HK-2 (cell line): ENCODE measurements around the gene ZMIZ1.
"Not testable (repeated sequence)": the region's sequence is repeated elsewhere in the genome, so short reads cannot be mapped to it uniquely, and the experiment has no call there.

Experiments
- DNase-seq: peaks from one replicate; pipeline ENCODE4 v3.0.0-alpha.2; 2018; ENCODE audit not compliant: unreplicated experiment

The ZMIZ1 gene

DNA sequence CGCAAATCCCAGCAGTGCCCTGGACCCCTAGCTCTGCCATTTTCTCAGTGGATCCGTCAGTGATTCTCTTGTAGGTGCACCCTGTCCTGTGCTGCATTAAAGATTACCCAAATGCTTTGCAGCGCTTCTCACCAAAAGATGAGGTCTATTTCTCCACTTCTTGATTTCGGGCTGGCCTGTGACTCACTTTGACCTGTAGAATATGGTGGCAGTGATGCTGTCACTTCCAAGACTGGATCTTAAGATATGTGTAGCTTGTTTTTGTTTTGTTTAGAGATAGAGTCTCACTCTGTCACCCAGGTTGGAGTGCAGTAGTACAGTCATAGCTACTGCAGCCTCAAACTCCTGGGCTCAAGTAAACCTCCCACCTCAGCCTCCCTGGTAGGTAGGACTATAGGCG is 37.0 kb upstream of the ZMIZ1 start:
- no peak for DNase-seq

GRCh38 chr10:79034271-79034876 is 34.4 kb upstream of the ZMIZ1 start:
- DNase-seq, result no peak

GRCh38 chr10:79036416-79036815 is 32.4 kb upstream of the ZMIZ1 start:
- not testable (repeated sequence) for DNase-seq

- DNase-seq, result no peak
Observed at GRCh38 chr10:79038104-79038840, 30.5 kb upstream of the ZMIZ1 start.

- DNase-seq, result no peak
Observed at GRCh38 chr10:79038841-79039201, 29.9 kb upstream of the ZMIZ1 start.

- no peak for DNase-seq
Observed at GRCh38 chr10:79042639-79043411, 25.9 kb upstream of the ZMIZ1 start.

- DNase-seq, result no peak
Observed at GRCh38 chr10:79044036-79044632, 24.6 kb upstream of the ZMIZ1 start.

- DNase-seq, result no peak
Observed at GRCh38 chr10:79044846-79045245, 23.9 kb upstream of the ZMIZ1 start.

- no peak for DNase-seq
Observed at GRCh38 chr10:79045566-79046175, 23.1 kb upstream of the ZMIZ1 start.

DNA sequence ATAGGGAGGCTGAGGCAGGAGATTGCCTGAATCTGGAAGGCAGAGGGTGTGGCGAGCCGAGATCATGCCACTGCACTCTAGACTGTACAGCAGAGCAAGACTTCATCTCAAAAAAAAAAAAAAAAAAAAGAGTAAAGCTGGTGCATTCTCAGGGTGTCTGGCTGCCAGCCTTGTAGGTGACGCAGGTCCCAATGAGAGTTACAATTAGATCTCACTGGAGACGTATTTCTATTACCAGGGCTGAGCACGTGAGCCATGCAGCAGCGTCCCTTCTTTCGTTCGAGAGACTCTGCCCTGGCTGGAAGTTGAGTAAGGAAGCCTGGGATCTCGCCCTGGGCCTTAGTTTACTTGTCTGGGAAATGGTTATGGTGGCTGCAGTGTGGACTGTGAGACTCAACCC is 22.4 kb upstream of the ZMIZ1 start:
- DNase-seq, result no peak

- no peak for DNase-seq
Observed at GRCh38 chr10:79046741-79047583, 21.8 kb upstream of the ZMIZ1 start.

DNA sequence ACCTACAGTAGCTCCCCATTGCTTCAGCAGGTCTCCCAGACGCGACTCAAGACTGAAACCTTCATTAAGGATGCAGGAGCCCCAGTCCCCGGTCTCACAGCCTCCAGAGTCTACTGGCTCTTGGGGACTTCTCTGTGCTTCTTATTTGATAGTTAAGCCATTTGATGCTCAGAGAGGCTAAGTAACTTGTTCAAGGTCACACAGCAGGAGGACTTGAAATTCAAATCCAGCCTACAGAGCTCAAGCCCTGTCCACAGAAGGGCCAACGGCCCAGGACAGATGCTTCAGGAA is 21.2 kb upstream of the ZMIZ1 start:
- DNase-seq, result no peak

DNA sequence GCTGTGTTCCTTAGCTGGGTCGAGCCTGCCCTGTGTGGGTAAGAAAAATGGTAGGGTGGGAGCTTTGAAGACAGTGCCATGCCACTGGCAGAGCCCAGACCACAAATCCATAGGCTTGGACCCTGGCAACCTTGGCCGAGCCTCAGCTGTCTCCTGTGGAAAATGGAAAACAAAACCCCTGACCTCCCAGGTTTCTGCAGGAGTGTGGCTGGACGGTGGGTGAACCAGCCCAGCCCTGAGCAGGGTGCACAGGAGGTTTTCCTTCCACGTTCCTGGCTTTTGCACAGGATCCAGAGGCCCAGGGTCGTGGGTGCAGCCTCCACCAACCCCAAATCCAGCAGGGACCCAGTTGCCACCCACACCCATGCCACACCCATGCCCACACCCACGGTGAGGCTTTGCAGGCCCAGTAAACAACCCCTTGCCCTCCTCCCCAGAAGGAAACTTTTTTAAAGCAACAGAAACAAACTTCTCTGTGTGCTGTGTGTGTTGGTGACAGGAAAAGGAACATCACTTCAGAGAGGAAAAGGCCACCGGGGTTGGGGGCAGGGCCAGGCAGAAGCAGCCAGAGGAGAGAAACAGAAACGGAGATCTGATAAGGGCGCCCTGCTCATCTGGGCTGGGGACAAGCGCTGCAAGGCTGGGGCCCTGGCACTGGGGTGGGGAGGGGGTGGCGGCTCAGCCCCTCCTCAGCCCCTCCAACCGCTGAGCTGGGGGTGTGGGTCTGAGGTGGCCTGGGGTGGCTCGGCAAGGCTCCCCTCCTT is 20.7 kb upstream of the ZMIZ1 start:
- no peak for DNase-seq

DNA sequence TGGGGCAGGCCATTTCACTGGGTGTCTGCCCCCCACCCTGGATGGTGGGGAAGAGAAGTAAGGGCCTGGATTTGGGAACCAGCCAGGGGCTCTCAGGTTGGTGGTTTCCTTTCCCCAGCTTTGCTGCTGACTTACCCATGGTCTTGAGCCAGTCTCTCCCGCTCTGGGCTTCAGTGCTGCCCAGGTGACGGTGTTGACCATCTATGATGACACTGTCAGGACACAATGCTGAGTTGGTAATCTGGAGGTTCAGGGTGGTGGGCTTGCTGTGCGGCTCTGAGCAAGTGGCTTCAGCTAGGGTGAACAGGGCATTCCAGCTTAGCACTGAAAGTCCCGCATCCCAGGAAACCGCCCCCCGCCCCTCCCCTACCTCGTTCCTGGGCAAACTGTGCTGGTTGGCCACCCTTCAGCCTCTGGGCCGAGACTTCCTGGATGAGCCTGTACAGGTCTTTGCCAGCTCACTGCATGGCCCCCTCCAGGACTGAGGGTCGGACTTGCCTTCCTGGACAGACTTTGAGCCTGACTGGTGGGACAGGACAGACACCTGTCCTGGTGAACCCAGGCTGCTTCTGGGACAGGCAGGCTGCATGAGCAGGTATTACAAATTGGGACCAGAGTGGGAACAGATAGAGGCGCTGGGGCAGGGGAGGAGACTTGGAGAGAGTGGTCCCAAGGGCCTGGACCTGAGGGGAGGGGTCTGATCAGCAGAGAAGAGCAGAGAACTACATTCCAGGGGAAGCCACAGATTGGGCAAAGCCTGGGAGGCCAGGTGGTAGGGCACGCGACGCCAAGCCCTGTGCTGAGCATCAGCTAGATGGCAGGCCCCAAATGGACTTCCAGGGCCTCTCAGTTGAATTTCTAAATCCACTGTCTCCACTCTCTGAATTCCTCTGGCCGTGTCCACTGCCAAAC is 19.9 kb upstream of the ZMIZ1 start:
- DNase-seq, result no peak

DNA sequence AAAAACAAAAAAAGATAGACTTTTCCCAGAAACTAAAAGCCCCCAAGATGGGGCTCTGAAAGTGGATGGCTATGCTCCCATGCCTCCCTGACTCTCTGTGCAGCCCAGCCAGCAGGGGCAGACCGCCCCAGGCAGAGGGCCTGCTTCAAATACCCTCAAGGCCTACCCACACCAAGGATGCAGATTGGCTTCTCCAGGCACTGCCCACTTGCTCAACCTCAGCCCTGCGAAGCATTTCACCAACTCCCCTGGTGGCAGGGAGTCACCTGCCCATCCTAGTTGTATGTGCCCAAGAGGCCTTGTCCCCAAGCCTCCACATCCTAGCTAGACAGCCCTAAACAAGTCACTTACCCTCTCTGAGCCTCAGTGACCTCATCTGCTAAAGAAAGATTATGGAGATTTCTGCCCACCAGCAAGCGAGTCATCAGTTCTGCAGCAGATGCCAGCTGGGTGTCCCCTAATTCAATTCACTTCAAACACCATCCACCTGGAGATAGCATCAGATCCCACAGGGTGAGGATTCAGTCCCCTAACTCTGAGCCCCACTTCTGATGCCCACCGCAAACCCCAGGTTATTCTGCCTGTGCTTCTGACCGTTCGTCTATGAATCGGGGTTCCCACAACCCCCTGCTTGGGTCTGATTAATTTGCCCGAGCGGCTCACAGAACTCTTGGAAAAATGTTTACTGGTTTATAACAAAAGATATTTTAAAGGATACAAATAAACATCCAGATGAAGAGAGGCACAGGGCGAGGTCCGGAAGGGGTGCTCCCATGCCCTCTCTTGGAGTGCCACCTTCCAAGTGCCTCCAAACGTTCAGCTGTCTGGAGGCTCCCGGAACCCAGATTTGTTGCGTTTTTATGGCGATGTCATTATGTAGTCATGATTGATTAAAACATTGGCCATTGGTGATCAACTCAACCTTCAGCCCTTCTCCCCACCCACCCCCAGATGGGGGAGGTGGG is 18.6 kb upstream of the ZMIZ1 start:
- no peak for DNase-seq

- no peak for DNase-seq
Observed at GRCh38 chr10:79050896-79051555, 17.7 kb upstream of the ZMIZ1 start.

DNA sequence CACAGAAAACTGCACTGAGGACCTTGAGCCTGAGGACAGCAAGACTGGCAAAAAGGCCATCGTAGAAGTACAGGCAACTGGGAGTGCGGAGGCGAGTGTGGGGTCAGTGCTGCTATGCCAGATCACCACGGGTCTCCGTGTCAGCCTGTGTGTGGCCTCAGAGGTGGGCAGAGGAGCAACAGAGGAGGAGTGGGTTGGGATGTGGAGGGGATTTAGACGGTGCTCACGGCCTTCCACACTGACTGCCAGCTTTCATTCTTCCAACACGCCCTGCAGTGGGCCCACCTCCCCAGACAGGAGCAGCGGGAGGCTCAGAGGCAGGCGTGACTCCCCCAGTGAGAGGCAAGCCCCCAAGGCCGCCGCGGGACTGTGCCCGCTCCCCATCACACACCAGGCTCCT is 17.0 kb upstream of the ZMIZ1 start:
- no peak for DNase-seq
